Measurements from ENCODE around the gene TBC1D2.

Gene TBC1D2

GRCh38 chr9:98263482-98264357 lies 8.3 kb upstream of the TBC1D2 start:
- TF ChIP-seq ZNF654 (tag by site-specific recombination; IDR thresholded peaks at IDR 0.05; ENCODE audit: low read depth) (peak; percentile 91), ZNF394 (tag by site-specific recombination; IDR thresholded peaks at IDR 0.05; ENCODE audit: borderline replicate concordance) (0 out of 2 replicates have a peak, but pooled peaks have one; percentile 27), REST (tag by site-specific recombination; IDR thresholded peaks at IDR 0.05) (no peak), SCRT2 (tag by site-specific recombination; IDR thresholded peaks at IDR 0.05) (peak; percentile 99), ZBTB10 (tag by site-specific recombination; IDR thresholded peaks at IDR 0.05) (no peak), CTCF (tag by site-specific recombination; IDR thresholded peaks at IDR 0.05) (peak; percentile 75), ZSCAN23 (tag by site-specific recombination; IDR thresholded peaks at IDR 0.05) (no peak), MEIS1 (CRISPR knock-in tag; IDR thresholded peaks at IDR 0.05; ENCODE audit: borderline replicate concordance) (no peak), ZNF549 (tag by site-specific recombination; IDR thresholded peaks at IDR 0.05) (no peak), ZBTB6 (tag by site-specific recombination; IDR thresholded peaks at IDR 0.05) (no peak), ZNF692 (tag by site-specific recombination; IDR thresholded peaks at IDR 0.05) (no peak), SCRT1 (tag by site-specific recombination; IDR thresholded peaks at IDR 0.05; ENCODE audit: borderline replicate concordance) (peak; percentile 96), ZIC2 (tag by site-specific recombination; IDR thresholded peaks at IDR 0.05) (no peak), ZNF2 (tag by site-specific recombination; IDR thresholded peaks at IDR 0.05) (peak; percentile 80), PBX3 (CRISPR knock-in tag; IDR thresholded peaks at IDR 0.05) (no peak), ZNF707 (tag by site-specific recombination; IDR thresholded peaks at IDR 0.05) (no peak), ZNF37A (tag by site-specific recombination; IDR thresholded peaks at IDR 0.05) (no peak), ZNF501 (tag by site-specific recombination; IDR thresholded peaks at IDR 0.05) (0 out of 2 replicates have a peak, but pooled peaks have one; percentile 36)
- ChIA-PET CTCF (interaction anchor here (0.7 to 4.5 kb wide), 25 partner anchors 10 to 671 kb away, joined by 3 to 56 read pairs (median 5); partner anchors contain the start of gene TRIM14), POLR2A (no interaction called here)
- Histone ChIP-seq H3K27ac (ENCODE audit: extremely low read depth, low read depth, low read length) (no peak overlapping the region), H3K4me1 (ENCODE audit: control insufficient read depth, insufficient read depth, low read length) (no peaks in the 10 kb centered on the region), H3K9me3 (ENCODE audit: control insufficient read depth, insufficient read depth, low read depth, low read length) (no peaks in the 10 kb centered on the region), H3K4me3 (ENCODE audit: low read depth, low read length) (no peak overlapping the region), H3K36me3 (ENCODE audit: control insufficient read depth in 2 of 2, insufficient read depth in 1 of 2, low read length in 2 of 2) (no peaks in the 10 kb centered on the region)
